HepG2 (cell line): ENCODE data around the gene LYZ. TPM values are rescaled to one million over a fixed set of nuclear protein-coding genes. Genes with fewer than 3 reads are reported as not detected.

Experiments
- ATAC-seq: fragments of 200-7000 bp; cut with Tn5 transposase; 3 replicates; pipeline ENCODE4 v1.9.1; 2020; ENCODE audit warnings: mild to moderate bottlenecking, moderate library complexity
- BruUV-seq: library from RNA; stranded (reverse); fragments of 400-500 nt; replicated peaks from 2 replicates; lab custom pipeline; 2021; lab: Mats Ljungman, UMichigan
- CTCF ChIA-PET: fragments of 300-600 bp; formaldehyde crosslinking; extraction: SDS; loops from one replicate; lab custom pipeline; 2021; ENCODE audit warnings: low total read pairs, inconsistent platforms, low intra/inter-chr PET ratio; lab: Yijun Ruan, JAX
- POLR2A ChIA-PET: fragments of 350-600 bp; sonication (Branson Sonifier 250); formaldehyde crosslinking; loops from one replicate; lab custom pipeline; 2020; ENCODE audit warnings: antibody characterized with exemption, inconsistent platforms; lab: Yijun Ruan, JAX
- DNase-seq: peaks from one replicate; pipeline ENCODE4 v3.0.0-alpha.2; 2015; ENCODE audit warnings: low spot score
- FAIRE-seq: peaks from 3 replicates; lab custom pipeline; 2011; peaks lifted over from hg19 to GRCh38; lab: Jason Lieb, UNC
- H2AFZ ChIP-seq: one replicate; pipeline ENCODE4 v1.6.1; 2011; ENCODE audit warnings: low read length, inconsistent platforms
- H3K27ac ChIP-seq: fragments of 300-600 bp; 3 replicates; pipeline ENCODE4 v1.8.0; 2011; ENCODE audit warnings: mixed run types, mild to moderate bottlenecking, mixed read lengths, low read length, inconsistent platforms; ENCODE audit not compliant: insufficient read depth; ENCODE audit errors: extremely low read length
- H3K27me3 ChIP-seq, 2 experiments: fragments of 200-600 bp in 1 of 2; 2 replicates in 1 of 2; 3 replicates in 1 of 2; pipeline versions ENCODE4 v1.6.0 to v1.8.0; 2011; ENCODE audit warnings: low read length in 2 of 2, mild to moderate bottlenecking in 2 of 2, moderate library complexity in 2 of 2, inconsistent platforms in 1 of 2; ENCODE audit not compliant: insufficient read depth in 2 of 2, control insufficient read depth in 1 of 2
- H3K36me3 ChIP-seq, 2 experiments: fragments of 200-600 bp in 1 of 2; replicated peaks in 1 of 2; 2 replicates in 1 of 2; 3 replicates in 1 of 2; pipeline versions ENCODE4 v1.5.1 to v1.8.0; 2011; ENCODE audit warnings: low read length in 2 of 2, inconsistent platforms in 1 of 2; ENCODE audit not compliant: insufficient read depth in 2 of 2, control insufficient read depth in 1 of 2
- H3K4me1 ChIP-seq: 2 replicates; pipeline ENCODE4 v1.5.1; 2012; ENCODE audit warnings: low read length, inconsistent platforms; ENCODE audit not compliant: insufficient read depth
- H3K4me2 ChIP-seq: 2 replicates; pipeline ENCODE4 v1.6.0; 2011; ENCODE audit warnings: low read depth, low read length, inconsistent platforms
- H3K4me3 ChIP-seq, 3 experiments: fragments of 200-600 bp in 1 of 3; sonication (generic), shearing (Covaris generic) in 1 of 3; replicated peaks in 1 of 3; 2 replicates each; pipeline ENCODE4 v1.5.1; 2011 to 2016; ENCODE audit warnings: low read length in 3 of 3, inconsistent platforms in 2 of 3, low read depth in 2 of 3, mild to moderate bottlenecking in 2 of 3, control low read depth in 1 of 3, mixed read lengths in 1 of 3; ENCODE audit not compliant: insufficient read depth in 1 of 3
- H3K79me2 ChIP-seq: one replicate; pipeline ENCODE4 v1.6.1; 2011; ENCODE audit warnings: low read length, inconsistent platforms; ENCODE audit not compliant: insufficient read depth
- H3K9ac ChIP-seq: 2 replicates; pipeline ENCODE4 v1.6.0; 2011; ENCODE audit warnings: mild to moderate bottlenecking, low read depth, low read length, inconsistent platforms; ENCODE audit not compliant: insufficient read depth
- H3K9me3 ChIP-seq: 2 replicates; pipeline ENCODE4 v1.5.1; 2012; ENCODE audit warnings: mild to moderate bottlenecking, low read length
- H4K20me1 ChIP-seq: 2 replicates; pipeline ENCODE4 v1.6.0; 2011; ENCODE audit warnings: inconsistent platforms, mild to moderate bottlenecking, low read length, moderate library complexity; ENCODE audit not compliant: insufficient read depth
- ARID5B ChIP-seq: IDR thresholded peaks from 2 replicates; pipeline ENCODE4 v1.4.0; 2020; ENCODE audit warnings: mild to moderate bottlenecking, missing genetic modification reagents
- CHD4 ChIP-seq: fragments of 200-600 bp; sonication (generic); IDR thresholded peaks from 2 replicates; pipeline ENCODE4 v1.7.0; 2017; ENCODE audit warnings: mild to moderate bottlenecking, low read length, borderline replicate concordance
- FOXK2 ChIP-seq: fragments of 450-650 bp; IDR thresholded peaks from 2 replicates; pipeline ENCODE4 v1.6.1; 2016
- FOXM1 ChIP-seq: sonication (generic); formaldehyde crosslinking; IDR thresholded peaks from 2 replicates; pipeline ENCODE4 v1.5.0; 2020; ENCODE audit warnings: missing genetic modification reagents
- MIER3 ChIP-seq: IDR thresholded peaks from 2 replicates; pipeline ENCODE4 v1.6.1; 2016; ENCODE audit warnings: missing compliant biosample characterization, borderline replicate concordance
- PHF21A ChIP-seq: sonication (generic); formaldehyde crosslinking; IDR thresholded peaks from 2 replicates; pipeline ENCODE4 v1.5.0; 2020; ENCODE audit warnings: mild to moderate bottlenecking, missing genetic modification reagents
- POLR2AphosphoS5 ChIP-seq: IDR thresholded peaks from 2 replicates; pipeline ENCODE4 v1.6.1; 2012; ENCODE audit warnings: low read depth, low read length
- REXO4 ChIP-seq: sonication (generic); formaldehyde crosslinking; IDR thresholded peaks from 2 replicates; pipeline ENCODE4 v1.8.0; 2022; ENCODE audit warnings: missing genetic modification reagents, mild to moderate bottlenecking, borderline replicate concordance
- ZBTB3 ChIP-seq: sonication (generic); formaldehyde crosslinking; IDR thresholded peaks from 2 replicates; pipeline ENCODE4 v1.4.0; 2020; ENCODE audit warnings: low read depth, mild to moderate bottlenecking, moderate library complexity, missing genetic modification reagents, borderline replicate concordance
- ZBTB39 ChIP-seq: sonication (generic); formaldehyde crosslinking; IDR thresholded peaks from 2 replicates; pipeline ENCODE4 v1.5.0; 2020; ENCODE audit warnings: missing genetic modification reagents
- ZBTB49 ChIP-seq: sonication (generic); formaldehyde crosslinking; IDR thresholded peaks from 2 replicates; pipeline ENCODE4 v1.4.0; 2020; ENCODE audit warnings: missing genetic modification reagents, borderline replicate concordance
- ZNF263 ChIP-seq: sonication (generic); formaldehyde crosslinking; IDR thresholded peaks from 2 replicates; pipeline ENCODE4 v1.4.0; 2020; ENCODE audit warnings: missing genetic modification reagents
- ZNF564 ChIP-seq: sonication (generic); formaldehyde crosslinking; IDR thresholded peaks from 2 replicates; pipeline ENCODE4 v1.8.1; 2023; ENCODE audit warnings: mild to moderate bottlenecking, missing genetic modification reagents
- ZNF569 ChIP-seq: sonication (generic); formaldehyde crosslinking; IDR thresholded peaks from 2 replicates; pipeline ENCODE4 v1.5.0; 2020; ENCODE audit warnings: mild to moderate bottlenecking, missing genetic modification reagents, moderate library complexity, borderline replicate concordance
- WGBS: methylation state at CpG from one replicate; pipeline ENCODE4 v1.1.6; 2017; ENCODE audit warnings: low lambda C conversion rate; 5-methylcytosine and 5-hydroxymethylcytosine counted together
- in situ Hi-C: cut with HindIII; loops from 2 replicates; pipeline ENCODE4 v1.10.0; 2017; ENCODE audit warnings: low pct_unique_long_range_greater_than_20kb; ENCODE audit not compliant: extremely low pct_ligation_motif_present
- intact Hi-C: fragments of 100-400 bp; cut with micrococcal nuclease; formaldehyde crosslinking; loops from one replicate; pipeline ENCODE4 v1.10.0; 2022; ENCODE audit not compliant: unreplicated experiment
- polyA plus RNA-seq, 8 experiments: library from polyadenylated mRNA; depleted of rRNA in 3 of 8; stranded (reverse) in 7 of 8; unstranded in 1 of 8; fragments of >200 nt; fragmentation: Illumina TruSeq in 4 of 8; extraction: Trizol in 4 of 8; gene quantifications; 2 replicates each; pipeline versions ENCODE4 v1.2.1 to v1.2.3, GENCODE V29; 2011 to 2016; ENCODE audit warnings: low read depth in 4 of 8, missing spikeins in 1 of 8, mixed read lengths in 1 of 8; ENCODE audit not compliant: insufficient read depth in 1 of 8
- total RNA-seq, 5 experiments: library from RNA; depleted of rRNA; stranded (reverse); fragments of >200 nt; fragmentation: Illumina TruSeq; extraction: Trizol; gene quantifications; 2 replicates each; pipeline ENCODE4 v1.2.3, GENCODE V29; 2016; ENCODE audit warnings: low read depth in 1 of 5

The LYZ gene
- total and polyA plus RNA-seq, 2 of the 13 experiments (the other 11 are each of a cell fraction or from before 2014, with no cell fraction given): 1,788 to 2,054 TPM

- DNase-seq: no peak
- ChIA-PET CTCF (no interaction called here), POLR2A (no interaction called here)
- no peak for ATAC-seq
- Histone ChIP-seq H3K27me3 (no peaks in the 10 kb centered on the region), H3K4me1 (no peaks in the 10 kb centered on the region), H3K4me3 (no peak overlapping the region), H3K27ac (no peak overlapping the region), H4K20me1 (no peaks in the 10 kb centered on the region), H3K9me3 (peaks cover 3% of the 10 kb centered on the region; the same call in 1 of the 2 replicates), H3K9ac (no peak overlapping the region), H3K36me3 (no peaks in the 10 kb centered on the region), H2AFZ (no peak overlapping the region), H3K79me2 (no peaks in the 10 kb centered on the region), H3K4me2 (no peak overlapping the region)
- FAIRE-seq: no peak
- WGBS: 92% methylated on average over 4 of the region's 4 CpGs
- intact Hi-C loops: no loop called here
- BruUV-seq: no TSS peak
- in situ Hi-C loops: no loop called here
- TF ChIP-seq ZBTB49 (CRISPR knock-in tag): no peak
- TF ChIP-seq ZNF564 (CRISPR knock-in tag): no peak
- TF ChIP-seq ZBTB3: no peak
- no peak for TF ChIP-seq PHF21A (CRISPR knock-in tag)
- no peak for TF ChIP-seq ZBTB39
- no peak for TF ChIP-seq CHD4
- no peak for TF ChIP-seq ZNF263
- TF ChIP-seq MIER3 (CRISPR knock-in tag): no peak
- TF ChIP-seq FOXM1 (CRISPR knock-in tag): no peak
- no peak for TF ChIP-seq FOXK2
- TF ChIP-seq POLR2AphosphoS5: no peak
- no peak for TF ChIP-seq REXO4 (CRISPR knock-in tag)
- no peak for TF ChIP-seq ARID5B (CRISPR knock-in tag)
- no peak for TF ChIP-seq ZNF569 (CRISPR knock-in tag)
Observed at GRCh38 chr12:69401940-69402339, 53.8 kb downstream of the LYZ start.
